22Rv1 (cell line): ENCODE measurements around the gene TRPM3.

Source experiments
- CTCF ChIP-seq: fragments of 450-650 bp; IDR thresholded peaks from 2 replicates; pipeline ENCODE4 v1.5.1; 2017; ENCODE audit warnings: mild to moderate bottlenecking
- ZFX ChIP-seq: fragments of 450-650 bp; IDR thresholded peaks from 2 replicates; pipeline ENCODE4 v1.6.1; 2017; ENCODE audit warnings: antibody characterized with exemption, borderline replicate concordance

- no peak for TF ChIP-seq ZFX
- no peak for TF ChIP-seq CTCF
Observed at GRCh38 chr9:70556771-70557170, 564.6 kb downstream of the TRPM3 start.
